CD14-positive monocyte (primary cell): ENCODE data around the gene PAQR7. TPM values are rescaled to one million over a fixed set of nuclear protein-coding genes. Genes with fewer than 3 reads are reported as not detected.

Experiments
- DNase-seq, 3 donors: peaks; one replicate each; pipeline ENCODE4 v3.0.0-alpha.2; 2011 to 2022
- H2AFZ ChIP-seq: 2 replicates; pipeline ENCODE4 v1.6.0; 2012; ENCODE audit warnings: mild to moderate bottlenecking, low read depth, low read length, inconsistent platforms; ENCODE audit not compliant: insufficient read depth, poor library complexity, severe bottlenecking
- H3K27ac ChIP-seq, 2 donors: 1 replicate in 1 of 2; 2 replicates in 1 of 2; pipeline ENCODE4 v1.5.1; 2012 to 2013; ENCODE audit warnings: low read length in 2 of 2, control low read depth in 1 of 2, inconsistent platforms in 1 of 2, low read depth in 1 of 2, mild to moderate bottlenecking in 1 of 2
- H3K27me3 ChIP-seq, 2 donors: one replicate each; pipeline versions ENCODE4 v1.6.0 to v1.6.1; 2011 to 2013; ENCODE audit warnings: low read length in 2 of 2; ENCODE audit not compliant: control insufficient read depth in 2 of 2, insufficient read depth in 2 of 2
- H3K36me3 ChIP-seq, 2 donors: replicated peaks in 1 of 2; 1 replicate in 1 of 2; 2 replicates in 1 of 2; pipeline versions ENCODE4 v1.5.1 to v1.6.1; 2012 to 2013; ENCODE audit warnings: low read length in 2 of 2, control low read depth in 1 of 2, inconsistent platforms in 1 of 2, mild to moderate bottlenecking in 1 of 2; ENCODE audit not compliant: insufficient read depth in 2 of 2, control insufficient read depth in 1 of 2
- H3K4me1 ChIP-seq, 2 donors: 1 replicate in 1 of 2; 2 replicates in 1 of 2; pipeline versions ENCODE4 v1.5.1 to v1.6.1; 2012 to 2013; ENCODE audit warnings: low read length in 2 of 2, control low read depth in 1 of 2, inconsistent platforms in 1 of 2, mild to moderate bottlenecking in 1 of 2, moderate library complexity in 1 of 2; ENCODE audit not compliant: insufficient read depth in 2 of 2, control insufficient read depth in 1 of 2
- H3K4me2 ChIP-seq: replicated peaks from 2 replicates; pipeline ENCODE3; 2012; ENCODE audit warnings: low read length, moderate library complexity, mild to moderate bottlenecking; ENCODE audit not compliant: poor library complexity, severe bottlenecking; ENCODE audit errors: extremely low read depth
- H3K4me3 ChIP-seq, 3 experiments: fragments of 200-600 bp in 1 of 3; sonication (generic) in 1 of 3; replicated peaks in 1 of 3; 1 replicate in 2 of 3; 2 replicates in 1 of 3; pipeline ENCODE4 v1.5.1; 2011 to 2013; ENCODE audit warnings: low read length in 3 of 3, mild to moderate bottlenecking in 3 of 3, control low read depth in 2 of 3, low read depth in 2 of 3, inconsistent platforms in 1 of 3, moderate library complexity in 1 of 3
- H3K79me2 ChIP-seq: 2 replicates; pipeline ENCODE4 v1.6.0; 2012; ENCODE audit warnings: mild to moderate bottlenecking, control low read depth, inconsistent platforms, low read length, moderate library complexity; ENCODE audit not compliant: insufficient read depth
- H3K9ac ChIP-seq: 2 replicates; pipeline ENCODE4 v1.6.0; 2017; ENCODE audit warnings: low read length, mild to moderate bottlenecking; ENCODE audit not compliant: insufficient read depth, poor library complexity, severe bottlenecking
- H3K9me3 ChIP-seq, 2 donors: replicated peaks in 1 of 2; 1 replicate in 1 of 2; 2 replicates in 1 of 2; pipeline versions ENCODE4 v1.5.1 to v1.6.1; 2012 to 2013; ENCODE audit warnings: low read length in 2 of 2, control low read depth in 1 of 2; ENCODE audit not compliant: control insufficient read depth in 1 of 2, insufficient read depth in 1 of 2
- H4K20me1 ChIP-seq: 2 replicates; pipeline ENCODE4 v1.6.0; 2012; ENCODE audit warnings: mild to moderate bottlenecking, low read length, control low read depth, moderate library complexity; ENCODE audit not compliant: insufficient read depth
- H3K27ac Mint-ChIP-seq, 7 donors: one replicate each; pipeline ENCODE4 v1.8.0; 2020; ENCODE audit warnings: mild to moderate bottlenecking in 7 of 7, mixed read lengths in 7 of 7, moderate library complexity in 6 of 7, inconsistent platforms in 2 of 7
- H3K27me3 Mint-ChIP-seq, 3 donors: one replicate each; pipeline ENCODE4 v1.8.0; 2021 to 2022; ENCODE audit warnings: low read depth in 3 of 3, mild to moderate bottlenecking in 3 of 3, mixed read lengths in 3 of 3, moderate library complexity in 3 of 3, inconsistent platforms in 1 of 3
- H3K36me3 Mint-ChIP-seq, 2 donors: one replicate each; pipeline ENCODE4 v1.8.0; 2020; ENCODE audit warnings: mixed read lengths in 2 of 2, inconsistent platforms in 1 of 2, mild to moderate bottlenecking in 1 of 2
- H3K4me1 Mint-ChIP-seq: one replicate; pipeline ENCODE4 v1.8.0; 2020; ENCODE audit warnings: mild to moderate bottlenecking, mixed read lengths
- H3K4me3 Mint-ChIP-seq, 2 donors: one replicate each; pipeline ENCODE4 v1.8.0; 2020; ENCODE audit warnings: mild to moderate bottlenecking in 2 of 2, mixed read lengths in 2 of 2, moderate library complexity in 1 of 2
- H3K9me3 Mint-ChIP-seq, 7 donors: one replicate each; pipeline ENCODE4 v1.8.0; 2020 to 2022; ENCODE audit warnings: mixed read lengths in 7 of 7, mild to moderate bottlenecking in 6 of 7, moderate library complexity in 6 of 7, inconsistent platforms in 2 of 7
- CTCF ChIP-seq: fragments of 200-600 bp; IDR thresholded peaks from one replicate; pipeline ENCODE4 v1.8.0; 2022; ENCODE audit warnings: antibody characterized with exemption, mild to moderate bottlenecking
- WGBS: methylation state at CpG from one replicate; pipeline ENCODE4 v1.1.5; 2013; ENCODE audit warnings: missing lambda C conversion rate; ENCODE audit not compliant: insufficient coverage; 5-methylcytosine and 5-hydroxymethylcytosine counted together
- intact Hi-C, 2 donors: fragments of 100-400 bp; cut with micrococcal nuclease; formaldehyde crosslinking; loops; one replicate each; pipeline versions ENCODE4 v1.15.0 to v1.15.1; 2023
- polyA plus RNA-seq, 3 donors: library from polyadenylated mRNA; depleted of rRNA in 1 of 3; unstranded in 2 of 3; stranded (reverse) in 1 of 3; fragments of 300-500 nt in 2 of 3; fragments of >200 nt in 1 of 3; fragmentation: Illumina TruSeq in 2 of 3; gene quantifications; 1 replicate in 2 of 3; 2 replicates in 1 of 3; pipeline ENCODE4 v1.2.3, GENCODE V29; 2012 to 2021

The PAQR7 gene
- polyA plus RNA-seq, 3 donors, result 0.92 to 13.3 (median 1.0) TPM

GRCh38 chr1:25869909-25870606 is 5.5 kb downstream of the PAQR7 start:
- Mint-ChIP-seq H3K4me1 (peaks cover 60% of the 10 kb centered on the region), H3K9me3 (peaks cover 0 to 2% (median 0%) of the 10 kb centered on the region in 7 donors), H3K27ac (no peak overlapping the region), H3K27me3 (peaks cover 0 to 1% (median 0%) of the 10 kb centered on the region in 3 donors), H3K4me3 (no peak overlapping the region), H3K36me3 (peaks cover 20 to 26% of the 10 kb centered on the region in 2 donors)
- 59% methylated on average over 3 of the region's 6 CpGs for WGBS
- intact Hi-C loops, result no loop called here
- H3K9ac ChIP-seq, result no peak overlapping the region
- peaks cover 8% of the 10 kb centered on the region for H3K79me2 ChIP-seq
- no peaks in the 10 kb centered on the region for H3K27me3 ChIP-seq
- no peaks in the 10 kb centered on the region for H3K9me3 ChIP-seq
- H3K36me3 ChIP-seq, result peaks cover 0 to 11% of the 10 kb centered on the region in 2 donors
- no peak overlapping the region for H2AFZ ChIP-seq
- no peak overlapping the region for H3K4me3 ChIP-seq
- H3K27ac ChIP-seq, result no peak overlapping the region
- no peak for DNase-seq
- H3K4me1 ChIP-seq, result peaks cover 46 to 49% of the 10 kb centered on the region in 2 donors
- H4K20me1 ChIP-seq, result no peaks in the 10 kb centered on the region
- no peak overlapping the region for H3K4me2 ChIP-seq
- no peak for TF ChIP-seq CTCF

GRCh38 chr1:25867210-25867991 is 8.1 kb downstream of the PAQR7 start:
- Histone ChIP-seq H3K9me3 (no peaks in the 10 kb centered on the region), H4K20me1 (no peaks in the 10 kb centered on the region), H3K4me2 (no peak overlapping the region), H3K36me3 (peaks cover 11 to 26% of the 10 kb centered on the region in 2 donors), H3K27ac (no peak overlapping the region), H2AFZ (no peak overlapping the region), H3K4me3 (no peak overlapping the region), H3K9ac (no peak overlapping the region), H3K4me1 (peaks cover 26 to 37% of the 10 kb centered on the region in 2 donors), H3K79me2 (peaks cover 3% of the 10 kb centered on the region), H3K27me3 (no peaks in the 10 kb centered on the region)
- peaks cover 32 to 38% of the 10 kb centered on the region in 2 donors for H3K36me3 Mint-ChIP-seq
- H3K9me3 Mint-ChIP-seq, result peaks cover 0 to 3% (median 0%) of the 10 kb centered on the region in 7 donors
- intact Hi-C loops, result no loop called here
- H3K4me1 Mint-ChIP-seq, result peaks cover 53% of the 10 kb centered on the region
- no peak overlapping the region for H3K27ac Mint-ChIP-seq
- 96% methylated on average over 9 of the region's 9 CpGs for WGBS
- DNase-seq, result no peak
- H3K27me3 Mint-ChIP-seq, result peaks cover 0 to 5% (median 0%) of the 10 kb centered on the region in 3 donors
- no peak overlapping the region for H3K4me3 Mint-ChIP-seq
- no peak for TF ChIP-seq CTCF
